Fibroblast of lung (primary cell): ENCODE results near the gene CCDC195.

ENCODE experiments used
- EZH2 ChIP-seq: IDR thresholded peaks from 2 replicates; pipeline ENCODE4 v1.5.1; 2012; ENCODE audit warnings: low read length, control low read depth, mild to moderate bottlenecking; ENCODE audit errors: missing control alignments
- TF ChIP-seq, protein P1 (sequence below), 2 donors: IDR thresholded peaks in 1 of 2; conservative IDR thresholded peaks in 1 of 2; 1 replicate in 1 of 2; 2 replicates in 1 of 2; pipeline ENCODE4 v1.5.1; 2011 to 2012; ENCODE audit warnings: low read length in 2 of 2, control low read depth in 1 of 2, inconsistent platforms in 1 of 2, low read depth in 1 of 2, mild to moderate bottlenecking in 1 of 2

DNA sequence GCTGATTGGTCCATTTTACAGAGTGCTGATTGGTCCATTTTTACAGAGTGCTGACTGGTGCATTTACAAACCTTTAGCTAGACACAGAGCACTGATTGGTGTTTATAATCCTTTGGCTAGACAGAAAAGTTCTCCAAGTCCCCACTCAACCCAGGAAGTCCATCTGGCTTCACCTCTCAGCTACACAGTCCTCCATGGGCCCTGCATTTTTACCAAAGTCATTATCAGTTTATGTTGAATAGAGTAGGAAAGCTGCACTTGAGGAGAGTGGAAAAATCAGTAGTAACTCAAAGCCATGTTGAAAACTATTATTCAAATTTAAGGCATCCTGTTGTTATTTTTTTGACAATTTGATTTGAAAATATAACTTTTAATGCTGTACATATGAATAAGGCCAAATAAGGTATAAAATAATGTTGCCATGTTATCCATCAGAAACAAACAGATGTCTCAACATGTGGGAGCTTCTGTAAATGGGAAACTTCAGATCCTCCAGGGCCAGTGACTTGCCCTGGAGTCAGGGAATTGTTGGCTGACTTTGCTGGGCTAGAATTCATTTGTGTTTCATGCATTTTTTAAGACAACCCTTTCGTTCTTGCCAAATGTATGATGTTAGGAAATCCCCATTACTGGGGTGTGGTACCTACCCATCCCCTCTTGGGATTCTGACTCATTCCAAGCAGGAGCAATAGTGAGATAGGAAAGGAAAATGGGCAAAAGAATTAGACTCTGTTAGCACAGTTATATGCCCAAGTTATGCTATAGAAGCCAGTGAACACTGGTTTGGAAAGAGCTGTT lies 37.8 kb upstream of the CCDC195 start:
- TF ChIP-seq, protein P1, sequence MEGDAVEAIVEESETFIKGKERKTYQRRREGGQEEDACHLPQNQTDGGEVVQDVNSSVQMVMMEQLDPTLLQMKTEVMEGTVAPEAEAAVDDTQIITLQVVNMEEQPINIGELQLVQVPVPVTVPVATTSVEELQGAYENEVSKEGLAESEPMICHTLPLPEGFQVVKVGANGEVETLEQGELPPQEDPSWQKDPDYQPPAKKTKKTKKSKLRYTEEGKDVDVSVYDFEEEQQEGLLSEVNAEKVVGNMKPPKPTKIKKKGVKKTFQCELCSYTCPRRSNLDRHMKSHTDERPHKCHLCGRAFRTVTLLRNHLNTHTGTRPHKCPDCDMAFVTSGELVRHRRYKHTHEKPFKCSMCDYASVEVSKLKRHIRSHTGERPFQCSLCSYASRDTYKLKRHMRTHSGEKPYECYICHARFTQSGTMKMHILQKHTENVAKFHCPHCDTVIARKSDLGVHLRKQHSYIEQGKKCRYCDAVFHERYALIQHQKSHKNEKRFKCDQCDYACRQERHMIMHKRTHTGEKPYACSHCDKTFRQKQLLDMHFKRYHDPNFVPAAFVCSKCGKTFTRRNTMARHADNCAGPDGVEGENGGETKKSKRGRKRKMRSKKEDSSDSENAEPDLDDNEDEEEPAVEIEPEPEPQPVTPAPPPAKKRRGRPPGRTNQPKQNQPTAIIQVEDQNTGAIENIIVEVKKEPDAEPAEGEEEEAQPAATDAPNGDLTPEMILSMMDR (conservative IDR thresholded peaks at IDR 0.05 in 1 of 2, IDR thresholded peaks at IDR 0.05 in 1 of 2; ENCODE audit: low read depth in 1 of 2, low read length in 2 of 2) = no peak
- no peak for TF ChIP-seq EZH2
